Measurements from ENCODE around the gene TMEM121B. TPM values are rescaled to one million over a fixed set of nuclear protein-coding genes. Genes with fewer than 3 reads are reported as not detected.

Gene TMEM121B
- total RNA-seq, 2 donors from 2014 or later: 0.14 to 0.31 TPM

- ATAC-seq: no peak
- H3K9me3 Mint-ChIP-seq: no peaks in the 10 kb centered on the region
- peak; percentile 25 for DNase-seq (ENCODE audit: low spot score)
- no peak overlapping the region for H3K27ac Mint-ChIP-seq
- H3K4me3 Mint-ChIP-seq: no peak overlapping the region
- H3K27me3 Mint-ChIP-seq: peaks cover 0 to 1% of the 10 kb centered on the region in 2 donors
- peaks cover 33 to 39% of the 10 kb centered on the region in 2 donors for H3K4me1 Mint-ChIP-seq (ENCODE audit: low read depth in 2 of 2)
- no peaks in the 10 kb centered on the region for H3K36me3 Mint-ChIP-seq
These were observed 7.6 kb downstream of the TMEM121B start for GRCh38 chr22:17113600-17113999.

DNA sequence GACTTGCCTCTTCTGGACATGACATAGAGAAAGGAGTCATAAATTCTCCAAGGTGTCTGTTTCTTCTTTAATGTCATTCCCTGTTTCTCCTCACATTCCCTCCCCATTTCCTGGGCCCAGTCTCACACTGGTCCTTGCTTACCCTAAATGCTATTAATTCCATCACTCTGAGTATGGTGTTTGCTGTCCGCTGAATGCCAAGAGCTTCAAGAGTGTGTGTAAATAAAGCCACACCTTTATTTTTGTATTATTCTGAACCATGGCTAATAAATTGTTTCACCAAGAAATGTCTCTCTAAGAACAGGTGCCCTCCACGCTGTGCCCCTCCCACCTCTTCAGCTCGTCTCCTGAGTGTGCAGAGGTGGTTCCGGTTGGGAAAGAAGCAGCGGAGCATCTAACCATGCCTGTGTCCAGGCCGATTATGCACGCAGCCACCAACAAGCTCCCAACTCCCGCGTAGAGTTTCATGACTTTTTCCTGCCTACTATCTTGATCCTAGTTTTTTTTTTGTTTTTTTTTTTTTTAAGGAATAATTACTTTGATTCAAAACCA is 8.6 kb downstream of the TMEM121B start:
- no peaks in the 10 kb centered on the region for H3K9me3 Mint-ChIP-seq
- H3K27me3 Mint-ChIP-seq: no peaks in the 10 kb centered on the region
- H3K4me3 Mint-ChIP-seq: no peak overlapping the region
- peaks cover 26 to 29% of the 10 kb centered on the region in 2 donors for H3K4me1 Mint-ChIP-seq (ENCODE audit: low read depth in 2 of 2)
- H3K27ac Mint-ChIP-seq: no peak overlapping the region
- H3K36me3 Mint-ChIP-seq: no peaks in the 10 kb centered on the region
- ATAC-seq: no peak
- no peak for DNase-seq (ENCODE audit: low spot score)

DNA sequence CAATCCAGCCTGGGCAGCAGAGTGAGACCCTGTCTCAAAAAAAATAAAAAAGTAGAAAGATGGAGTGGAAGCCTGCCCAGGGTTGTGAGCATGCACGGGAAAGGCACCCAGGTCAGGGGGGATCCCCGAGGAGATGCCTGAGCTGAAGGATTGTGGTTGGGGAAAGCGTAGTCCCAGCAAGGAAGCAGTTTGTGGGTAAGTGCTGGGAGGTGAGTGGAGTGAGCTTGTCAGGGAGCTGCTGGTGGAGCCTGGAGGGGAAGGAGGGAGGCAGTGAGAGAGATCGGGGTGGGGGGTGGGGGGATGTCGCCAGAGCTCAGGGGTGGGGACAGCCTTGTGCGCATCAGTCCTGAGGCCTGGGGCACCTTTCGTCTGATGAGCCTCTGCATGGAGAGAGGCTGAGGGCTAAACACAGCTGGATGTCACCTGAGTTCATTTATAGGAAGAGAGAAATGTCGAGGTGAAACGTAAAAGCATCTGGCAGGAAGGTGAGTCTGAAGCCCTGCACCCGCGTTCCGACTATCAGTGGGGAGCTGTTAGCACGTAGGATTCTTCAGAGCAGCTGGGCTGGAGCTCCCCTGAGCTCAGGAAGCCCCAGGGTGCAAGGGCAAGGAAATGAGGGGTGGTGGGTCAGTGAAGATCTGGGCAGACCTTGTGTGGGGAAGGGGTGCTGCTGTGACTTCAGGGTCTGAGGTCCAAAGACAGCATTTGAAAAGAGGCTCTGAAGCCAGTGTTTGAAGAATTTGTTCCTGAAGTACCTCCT is 10.2 kb downstream of the TMEM121B start:
- Mint-ChIP-seq H3K36me3 (no peaks in the 10 kb centered on the region), H3K4me3 (no peak overlapping the region), H3K27me3 (no peaks in the 10 kb centered on the region), H3K4me1 (ENCODE audit: low read depth in 2 of 2) (peaks cover 22 to 24% of the 10 kb centered on the region in 2 donors), H3K9me3 (no peaks in the 10 kb centered on the region), H3K27ac (no peak overlapping the region)
- ATAC-seq (no peak), DNase-seq (ENCODE audit: low spot score) (peak; percentile 3)

DNA sequence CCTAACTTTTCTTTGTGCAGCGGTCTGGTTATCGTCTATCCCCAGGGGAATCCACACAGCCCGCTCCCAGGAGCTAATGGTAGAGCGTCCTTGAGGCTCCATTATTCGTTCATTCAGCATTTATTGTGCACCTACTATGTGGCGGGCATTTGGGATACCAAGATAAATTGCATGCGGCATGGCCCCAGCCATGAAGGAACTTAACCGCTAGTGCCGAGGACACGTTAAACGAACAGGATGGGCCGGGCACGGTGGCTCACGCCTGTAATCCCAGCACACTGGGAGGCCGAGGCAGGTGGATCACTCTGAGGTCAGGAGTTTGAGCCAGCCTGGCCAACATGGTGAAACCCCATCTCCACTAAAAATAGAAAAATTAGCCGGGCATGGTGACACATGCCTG is 11.2 kb downstream of the TMEM121B start:
- Mint-ChIP-seq H3K4me1 (ENCODE audit: low read depth in 2 of 2) (peaks cover 14 to 16% of the 10 kb centered on the region in 2 donors), H3K4me3 (no peak overlapping the region), H3K9me3 (no peaks in the 10 kb centered on the region), H3K36me3 (no peaks in the 10 kb centered on the region), H3K27me3 (no peaks in the 10 kb centered on the region), H3K27ac (no peak overlapping the region)
- no peak for ATAC-seq
- peak; percentile 18 for DNase-seq (ENCODE audit: low spot score)

DNA sequence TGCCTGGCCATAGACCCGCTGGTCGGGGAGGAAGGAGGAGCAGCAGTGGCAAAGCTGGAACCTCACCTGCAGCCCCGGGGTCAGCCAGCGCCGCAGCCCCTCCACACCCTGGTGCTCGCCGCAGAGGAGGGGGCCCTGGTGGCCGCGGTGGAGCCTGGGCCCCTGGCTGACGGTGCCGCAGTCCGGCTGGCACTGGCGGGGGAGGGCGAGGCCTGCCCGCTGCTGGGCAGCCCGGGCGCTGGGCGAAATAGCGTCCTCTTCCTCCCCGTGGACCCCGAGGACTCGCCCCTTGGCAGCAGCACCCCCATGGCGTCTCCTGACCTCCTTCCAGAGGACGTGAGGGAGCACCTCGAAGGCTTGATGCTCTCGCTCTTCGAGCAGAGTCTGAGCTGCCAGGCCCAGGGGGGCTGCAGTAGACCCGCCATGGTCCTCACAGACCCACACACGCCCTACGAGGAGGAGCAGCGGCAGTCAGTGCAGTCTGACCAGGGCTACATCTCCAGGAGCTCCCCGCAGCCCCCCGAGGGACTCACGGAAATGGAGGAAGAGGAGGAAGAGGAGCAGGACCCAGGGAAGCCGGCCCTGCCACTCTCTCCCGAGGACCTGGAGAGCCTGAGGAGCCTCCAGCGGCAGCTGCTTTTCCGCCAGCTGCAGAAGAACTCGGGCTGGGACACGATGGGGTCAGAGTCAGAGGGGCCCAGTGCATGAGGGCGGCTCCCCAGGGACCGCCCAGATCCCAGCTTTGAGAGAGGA is 11.9 kb downstream of the TMEM121B start:
- no peaks in the 10 kb centered on the region for H3K36me3 Mint-ChIP-seq
- DNase-seq (ENCODE audit: low spot score) (peak; percentile 39), ATAC-seq (no peak)
- peaks cover 11 to 16% of the 10 kb centered on the region in 2 donors for H3K4me1 Mint-ChIP-seq (ENCODE audit: low read depth in 2 of 2)
- H3K4me3 Mint-ChIP-seq: no peak overlapping the region
- H3K9me3 Mint-ChIP-seq: no peaks in the 10 kb centered on the region
- H3K27ac Mint-ChIP-seq: no peak overlapping the region
- H3K27me3 Mint-ChIP-seq: no peaks in the 10 kb centered on the region

DNA sequence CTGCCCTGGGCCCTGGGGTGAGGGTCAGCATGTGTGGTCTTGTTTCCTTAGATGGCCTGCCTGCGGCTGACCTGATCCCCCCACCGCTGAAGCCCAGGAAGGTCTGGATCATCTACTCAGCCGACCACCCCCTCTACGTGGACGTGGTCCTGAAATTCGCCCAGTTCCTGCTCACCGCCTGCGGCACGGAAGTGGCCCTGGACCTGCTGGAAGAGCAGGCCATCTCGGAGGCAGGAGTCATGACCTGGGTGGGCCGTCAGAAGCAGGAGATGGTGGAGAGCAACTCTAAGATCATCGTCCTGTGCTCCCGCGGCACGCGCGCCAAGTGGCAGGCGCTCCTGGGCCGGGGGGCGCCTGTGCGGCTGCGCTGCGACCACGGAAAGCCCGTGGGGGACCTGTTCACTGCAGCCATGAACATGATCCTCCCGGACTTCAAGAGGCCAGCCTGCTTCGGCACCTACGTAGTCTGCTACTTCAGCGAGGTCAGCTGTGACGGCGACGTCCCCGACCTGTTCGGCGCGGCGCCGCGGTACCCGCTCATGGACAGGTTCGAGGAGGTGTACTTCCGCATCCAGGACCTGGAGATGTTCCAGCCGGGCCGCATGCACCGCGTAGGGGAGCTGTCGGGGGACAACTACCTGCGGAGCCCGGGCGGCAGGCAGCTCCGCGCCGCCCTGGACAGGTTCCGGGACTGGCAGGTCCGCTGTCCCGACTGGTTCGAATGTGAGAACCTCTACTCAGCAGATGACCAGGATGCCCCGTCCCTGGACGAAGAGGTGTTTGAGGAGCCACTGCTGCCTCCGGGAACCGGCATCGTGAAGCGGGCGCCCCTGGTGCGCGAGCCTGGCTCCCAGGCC is 12.7 kb downstream of the TMEM121B start:
- ATAC-seq (no peak), DNase-seq (ENCODE audit: low spot score) (peak; percentile 57)
- Mint-ChIP-seq H3K4me3 (no peak overlapping the region), H3K27ac (no peak overlapping the region), H3K27me3 (no peaks in the 10 kb centered on the region), H3K4me1 (ENCODE audit: low read depth in 2 of 2) (peaks cover 11 to 12% of the 10 kb centered on the region in 2 donors), H3K36me3 (no peaks in the 10 kb centered on the region), H3K9me3 (no peaks in the 10 kb centered on the region)

- Mint-ChIP-seq H3K9me3 (no peaks in the 10 kb centered on the region), H3K4me1 (ENCODE audit: low read depth in 2 of 2) (peaks cover 11 to 12% of the 10 kb centered on the region in 2 donors), H3K36me3 (peaks cover 5% of the 10 kb centered on the region), H3K27ac (peak overlapping the region; percentile 60 to 87), H3K4me3 (peak overlapping the region; percentile 56), H3K27me3 (no peaks in the 10 kb centered on the region)
- DNase-seq (ENCODE audit: low spot score) (no peak), ATAC-seq (peak in 1 of 2 donors; percentile 16)
These were observed 13.7 kb downstream of the TMEM121B start for GRCh38 chr22:17107547-17107810.

DNA sequence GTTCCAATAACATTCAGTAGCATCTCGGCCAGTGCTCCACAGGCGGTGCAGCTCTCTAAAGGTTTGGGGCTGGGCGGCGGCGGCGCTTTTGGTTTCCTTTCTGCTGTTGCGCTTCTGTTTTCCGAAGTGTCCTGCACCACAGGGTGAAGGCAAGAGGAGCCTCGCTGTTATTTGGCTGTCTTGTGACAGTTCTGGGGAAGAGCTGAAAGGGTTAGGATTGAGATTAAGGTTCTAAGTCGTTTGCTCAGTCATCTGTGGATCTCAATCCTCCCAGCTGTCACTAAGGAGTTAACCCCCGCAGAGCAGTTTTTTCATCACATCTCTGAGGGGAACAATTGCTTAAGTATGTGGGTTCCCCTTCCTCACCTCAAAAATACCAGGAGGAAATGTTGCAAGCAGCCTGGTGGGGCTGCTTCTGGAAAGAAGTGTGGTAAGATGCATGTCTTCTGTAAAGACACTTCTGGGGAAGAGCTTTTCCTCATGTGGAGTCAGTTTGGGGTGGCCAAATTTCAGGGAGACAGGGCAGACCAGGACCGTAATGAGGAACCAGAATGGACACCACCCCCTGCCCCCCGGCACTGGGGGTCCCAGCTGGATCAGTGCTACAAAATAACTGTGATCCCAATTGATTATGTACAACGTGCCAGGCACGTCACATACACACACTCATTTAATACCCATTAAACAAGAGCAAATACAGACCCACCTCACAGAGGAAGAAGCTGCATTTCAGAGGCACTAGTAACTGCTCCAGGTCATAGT is 14.2 kb downstream of the TMEM121B start:
- ATAC-seq (peak; percentile 59 to 81), DNase-seq (ENCODE audit: low spot score) (peak; percentile 67)
- H3K27ac Mint-ChIP-seq: peak overlapping the region; percentile 60 to 87
- H3K27me3 Mint-ChIP-seq: no peaks in the 10 kb centered on the region
- H3K9me3 Mint-ChIP-seq: no peaks in the 10 kb centered on the region
- peaks cover 11 to 16% of the 10 kb centered on the region in 2 donors for H3K4me1 Mint-ChIP-seq (ENCODE audit: low read depth in 2 of 2)
- H3K36me3 Mint-ChIP-seq: peaks cover 10% of the 10 kb centered on the region
- peak overlapping the region; percentile 56 for H3K4me3 Mint-ChIP-seq

DNA sequence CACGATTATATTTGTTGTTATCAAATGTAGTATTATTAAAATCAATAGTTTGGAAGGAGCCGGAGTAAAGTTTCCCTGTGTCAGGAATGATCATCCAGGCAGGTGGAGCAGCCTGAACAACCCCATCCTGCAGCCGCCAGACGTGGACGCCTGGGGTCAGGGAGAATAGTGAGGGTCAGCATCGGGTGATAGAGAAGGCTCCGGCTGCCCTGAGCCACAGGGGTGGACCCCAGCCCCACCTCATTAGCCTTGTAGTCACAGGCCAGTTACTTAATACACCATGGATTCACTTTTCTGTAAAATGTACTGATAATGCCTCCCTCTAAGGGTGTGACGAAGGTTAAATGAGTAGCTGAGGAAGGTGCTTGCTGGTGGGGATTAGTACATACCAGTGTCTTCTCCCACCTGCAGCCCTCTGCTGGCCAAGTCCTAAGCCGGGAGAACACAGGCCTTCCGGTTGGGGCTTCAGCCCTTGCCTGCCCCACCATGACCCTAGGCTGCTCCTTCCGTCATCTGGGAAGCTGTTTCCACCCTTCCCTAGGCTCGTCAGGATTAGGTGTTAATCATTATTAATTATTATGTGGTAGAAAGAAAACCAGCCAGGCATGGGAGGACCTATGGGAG is 14.9 kb downstream of the TMEM121B start:
- Mint-ChIP-seq H3K9me3 (no peaks in the 10 kb centered on the region), H3K4me3 (peak overlapping the region; percentile 56), H3K27me3 (peaks cover 0 to 3% of the 10 kb centered on the region in 2 donors), H3K27ac (peak overlapping the region; percentile 60 to 87), H3K4me1 (ENCODE audit: low read depth in 2 of 2) (peaks cover 15 to 19% of the 10 kb centered on the region in 2 donors), H3K36me3 (peaks cover 14% of the 10 kb centered on the region)
- no peak for DNase-seq (ENCODE audit: low spot score)
- ATAC-seq: peak; percentile 43 to 48

- Mint-ChIP-seq H3K27me3 (peaks cover 0 to 5% of the 10 kb centered on the region in 2 donors), H3K9me3 (no peaks in the 10 kb centered on the region), H3K4me1 (ENCODE audit: low read depth in 2 of 2) (peaks cover 23 to 25% of the 10 kb centered on the region in 2 donors), H3K36me3 (peaks cover 21% of the 10 kb centered on the region), H3K4me3 (peak overlapping the region; percentile 22), H3K27ac (peak overlapping the region in 1 of 2 donors; percentile 87)
- DNase-seq (ENCODE audit: low spot score): peak; percentile 32
- no peak for ATAC-seq
These were observed 15.7 kb downstream of the TMEM121B start for GRCh38 chr22:17105143-17106129.

DNA sequence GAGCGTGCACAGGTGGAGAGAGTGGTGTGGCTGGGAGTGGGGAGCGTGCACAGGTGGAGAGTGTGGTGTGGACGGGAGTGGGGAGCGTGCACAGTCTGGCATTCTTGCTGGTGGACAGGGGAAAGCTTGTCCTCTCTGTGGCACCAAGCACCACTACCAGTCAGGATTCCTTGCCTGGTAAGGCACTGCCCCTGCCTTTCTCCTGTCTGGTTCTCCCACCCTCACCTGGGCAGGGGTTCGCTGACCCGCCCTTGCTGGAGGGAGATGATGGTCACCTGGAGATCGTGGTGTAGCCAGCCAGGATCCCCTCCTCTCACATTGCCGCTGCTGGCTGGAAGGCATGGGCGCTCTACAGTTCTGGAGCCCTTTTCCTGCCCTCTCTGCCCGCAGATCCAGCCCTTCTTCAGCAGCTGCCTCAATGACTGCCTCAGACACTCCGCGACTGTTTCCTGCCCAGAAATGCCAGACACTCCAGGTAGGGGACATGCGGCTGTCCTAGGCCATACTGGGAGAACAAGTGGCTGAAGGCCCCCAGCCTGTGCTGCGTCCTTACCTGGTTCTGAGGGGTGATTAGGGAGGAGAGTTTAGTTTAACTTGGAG is 16.7 kb downstream of the TMEM121B start:
- H3K9me3 Mint-ChIP-seq: no peaks in the 10 kb centered on the region
- peaks cover 21% of the 10 kb centered on the region for H3K36me3 Mint-ChIP-seq
- H3K27me3 Mint-ChIP-seq: peaks cover 0 to 5% of the 10 kb centered on the region in 2 donors
- DNase-seq (ENCODE audit: low spot score): no peak
- ATAC-seq: no peak
- peaks cover 23 to 25% of the 10 kb centered on the region in 2 donors for H3K4me1 Mint-ChIP-seq (ENCODE audit: low read depth in 2 of 2)
- H3K27ac Mint-ChIP-seq: no peak overlapping the region
- no peak overlapping the region for H3K4me3 Mint-ChIP-seq

Measured in natural killer cell treated with Interleukin-12 subunit alpha and Interleukin-12 subunit beta and Interleukin-15 and Interleukin-18, amount 100 ng/mL, for 72 hours (primary cell).